ENCODE results near the gene CAV1.
A peak's percentile ranks its signal among the peaks of the same experiment; 100 is the strongest.

The CAV1 gene

GRCh38 chr7:116505278-116505677 lies 19.6 kb upstream of the CAV1 start:
- DNase-seq (ENCODE audit: low spot score): no peak

GRCh38 chr7:116505823-116506222 lies 19.0 kb upstream of the CAV1 start:
- DNase-seq (ENCODE audit: low spot score): no peak

GRCh38 chr7:116509982-116510579 lies 14.8 kb upstream of the CAV1 start:
- no peak for DNase-seq (ENCODE audit: low spot score)

DNA sequence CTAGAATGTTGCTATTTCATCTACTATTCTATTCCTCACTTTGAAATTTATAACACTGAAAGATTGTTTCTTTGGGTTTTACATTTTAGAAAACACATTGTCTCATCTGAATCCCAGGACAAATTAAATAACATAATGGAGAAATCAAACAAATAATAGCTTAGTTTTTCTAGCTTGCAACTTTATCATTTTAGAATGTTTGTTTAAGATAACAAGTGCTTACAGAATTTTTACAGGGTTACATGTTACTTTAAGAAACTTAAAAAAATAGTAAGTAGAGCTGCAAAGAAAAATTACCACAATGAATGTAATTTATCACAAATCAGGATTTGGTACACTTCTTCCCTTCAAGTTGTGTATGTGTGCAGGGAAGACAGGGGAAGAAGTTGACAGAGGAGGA lies 14.0 kb upstream of the CAV1 start:
- DNase-seq (ENCODE audit: low spot score): no peak

- peak; percentile 34 for DNase-seq (ENCODE audit: low spot score)
These were observed 13.0 kb upstream of the CAV1 start for GRCh38 chr7:116511552-116512519.

GRCh38 chr7:116512520-116513188 lies 12.2 kb upstream of the CAV1 start:
- no peak for DNase-seq (ENCODE audit: low spot score)

DNA sequence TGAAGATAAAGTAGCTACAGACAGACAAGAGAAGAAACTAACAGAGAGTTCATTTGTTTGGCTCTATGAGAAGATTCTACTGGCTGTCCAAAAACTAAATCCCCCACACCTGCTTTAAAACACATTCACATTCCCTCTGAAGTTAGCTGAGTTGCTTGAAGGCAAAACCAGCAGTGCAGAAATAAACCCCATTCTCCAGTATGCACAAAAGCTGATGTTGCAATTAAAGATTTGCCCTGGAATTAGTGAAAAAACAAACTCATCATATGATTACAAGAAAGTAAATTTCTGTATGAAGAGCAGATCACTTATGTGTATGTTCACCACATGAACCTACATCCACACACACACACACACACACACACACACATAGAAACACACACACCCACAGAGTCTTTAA lies 9.3 kb upstream of the CAV1 start:
- DNase-seq (ENCODE audit: low spot score): no peak

- no peak for DNase-seq (ENCODE audit: low spot score)
These were observed 8.5 kb upstream of the CAV1 start for GRCh38 chr7:116516324-116516723.

- DNase-seq (ENCODE audit: low spot score): no peak
These were observed 7.2 kb upstream of the CAV1 start for GRCh38 chr7:116517626-116518025.

DNA sequence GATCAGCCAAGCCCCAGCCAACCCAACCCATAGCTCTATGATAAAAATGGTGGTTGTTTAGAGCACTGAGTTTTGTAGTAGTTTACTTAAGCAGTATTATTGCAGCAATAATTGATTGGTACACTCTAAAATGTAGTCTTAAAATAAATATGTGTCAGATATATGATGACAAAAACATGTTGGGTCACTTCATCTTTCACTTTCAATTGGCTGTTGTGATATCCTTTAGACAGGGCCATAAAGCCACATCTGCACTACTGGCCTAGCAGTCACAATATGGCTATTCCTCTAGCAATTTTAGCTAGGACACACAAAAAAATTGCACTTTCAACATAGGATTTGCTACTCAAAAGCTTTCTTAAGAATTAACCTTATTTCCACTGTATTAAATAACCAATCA lies 5.9 kb upstream of the CAV1 start:
- no peak for DNase-seq (ENCODE audit: low spot score)

DNA sequence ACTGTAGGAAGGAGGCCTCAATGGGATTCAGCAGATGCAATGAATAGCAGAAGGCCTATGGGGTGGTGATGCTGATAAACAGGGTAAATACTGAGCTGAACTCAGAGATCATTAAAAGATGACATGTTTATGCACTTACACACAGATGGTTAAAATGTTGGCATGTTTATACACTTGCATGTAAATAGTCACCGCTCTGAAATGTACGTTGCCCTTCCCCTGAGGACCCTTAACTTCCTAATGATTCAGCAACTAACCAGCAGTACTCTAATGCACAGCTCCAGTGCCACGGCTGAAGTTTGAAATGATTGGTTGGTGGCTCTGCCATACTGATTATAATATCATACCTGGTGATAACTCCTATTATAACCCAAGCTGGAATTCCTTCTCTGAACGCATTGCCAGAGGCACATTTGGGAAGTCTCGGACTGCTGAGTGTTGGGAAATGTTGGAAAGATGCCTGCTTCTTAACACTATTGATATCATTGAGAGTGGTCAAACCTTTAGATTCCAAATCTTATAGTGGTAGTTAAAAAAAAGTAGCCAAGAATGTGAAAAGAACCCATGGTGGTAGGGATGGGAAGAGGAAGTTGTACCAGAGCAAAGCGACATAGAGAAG lies 3.7 kb upstream of the CAV1 start:
- no peak for DNase-seq (ENCODE audit: low spot score)

GRCh38 chr7:116522247-116522646 lies 2.6 kb upstream of the CAV1 start:
- DNase-seq (ENCODE audit: low spot score): no peak

GRCh38 chr7:116524221-116524608 lies 621 bp upstream of the CAV1 start:
- no peak for DNase-seq (ENCODE audit: low spot score)

GRCh38 chr7:116525298-116525912 lies 569 bp downstream of the CAV1 start:
- DNase-seq (ENCODE audit: low spot score): peak; percentile 13

GRCh38 chr7:116525913-116526861 lies 1.4 kb downstream of the CAV1 start:
- peak; percentile 63 for DNase-seq (ENCODE audit: low spot score)

- no peak for DNase-seq (ENCODE audit: low spot score)
These were observed 2.1 kb downstream of the CAV1 start for GRCh38 chr7:116526897-116527296.

DNA sequence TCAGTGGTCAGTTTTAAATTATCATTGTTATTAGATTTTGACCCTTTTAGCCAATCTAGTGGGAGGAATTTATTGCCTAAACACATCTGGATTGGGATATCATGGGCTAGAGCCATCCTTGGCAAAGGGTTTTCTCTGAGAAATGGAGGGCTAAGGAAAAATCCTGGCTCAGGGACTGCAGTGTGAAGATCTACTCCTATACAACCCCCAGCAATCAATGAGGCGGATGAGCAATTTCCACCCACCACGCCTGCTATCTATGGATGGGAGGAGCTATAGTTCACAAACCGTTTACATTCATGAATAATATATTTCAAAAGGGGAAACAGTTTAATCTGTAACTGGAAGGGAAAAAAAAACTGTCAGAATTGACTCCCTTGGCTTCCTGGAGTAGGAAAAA lies 2.7 kb downstream of the CAV1 start:
- DNase-seq (ENCODE audit: low spot score): no peak

- DNase-seq (ENCODE audit: low spot score): no peak
These were observed 3.4 kb downstream of the CAV1 start for GRCh38 chr7:116528008-116528789.

DNA sequence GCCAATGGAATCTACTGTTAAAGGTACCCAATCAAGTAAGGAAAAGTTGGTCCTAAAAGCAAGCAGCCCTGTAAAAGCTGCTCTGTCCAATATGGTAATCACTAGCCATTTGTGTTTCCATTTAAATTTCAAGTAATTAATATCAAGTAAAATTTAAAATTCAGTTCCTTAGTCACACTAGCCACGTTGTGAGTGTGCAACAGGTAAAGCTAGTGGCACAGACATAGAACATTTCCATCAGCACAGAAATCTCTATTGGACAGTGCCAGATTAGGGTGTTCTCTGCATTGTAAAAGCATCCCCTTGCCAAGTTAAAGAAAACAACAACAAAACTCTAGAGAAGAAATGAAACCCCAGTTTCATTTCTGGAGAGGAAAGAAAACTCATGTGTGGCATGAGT lies 4.4 kb downstream of the CAV1 start:
- DNase-seq (ENCODE audit: low spot score): no peak

All from activated CD4-positive, alpha-beta T cell treated with anti-CD3 and anti-CD28 coated beads, Interleukin-2, Interleukin-4, amounts not matched to agents 100 ng/mL and 50 ng/mL, durations not matched to agents 16 hours and 8 hours (primary cell).